SK-N-SH (cell line): Measurements from ENCODE around the gene ME1. TPM values are rescaled to one million over a fixed set of nuclear protein-coding genes. Genes with fewer than 3 reads are reported as not detected.

ENCODE experiments used
- CTCF ChIA-PET: fragments of 300-600, 350-600 bp; formaldehyde crosslinking; extraction: SDS; loops from one replicate; lab custom pipeline; 2021; lab: Yijun Ruan, JAX
- POLR2A ChIA-PET: fragments of 350-600 bp; sonication (Branson Sonifier 250); formaldehyde crosslinking; extraction: SDS; loops from one replicate; lab custom pipeline; 2020; ENCODE audit warnings: antibody characterized with exemption, inconsistent platforms; lab: Yijun Ruan, JAX
- DNase-seq: peaks from one replicate; pipeline ENCODE4 v3.0.0; 2012
- H2AFZ ChIP-seq: fragments of 200-600 bp; sonication (generic); 2 replicates; pipeline ENCODE4 v1.8.1; 2016; ENCODE audit warnings: antibody characterized with exemption, mild to moderate bottlenecking, low read depth
- H3F3A ChIP-seq: fragments of 200-600 bp; sonication (generic); replicated peaks from 2 replicates; pipeline ENCODE3; 2016; ENCODE audit warnings: antibody characterized with exemption, mild to moderate bottlenecking; ENCODE audit not compliant: insufficient read depth
- H3K27ac ChIP-seq, 2 experiments: fragments of 200-500 bp in 1 of 2; fragments of 200-600 bp in 1 of 2; sonication (Bioruptor generic) in 1 of 2; sonication (generic), shearing (Covaris generic) in 1 of 2; 2 replicates each; pipeline versions ENCODE4 v1.5.1 to v1.6.1; 2014 to 2016; ENCODE audit warnings: low read depth in 2 of 2, inconsistent platforms in 1 of 2, low read length in 1 of 2, mild to moderate bottlenecking in 1 of 2, mixed read lengths in 1 of 2
- H3K27me3 ChIP-seq: fragments of 200-600 bp; sonication (generic), shearing (Covaris generic); 2 replicates; pipeline ENCODE4 v1.6.1; 2016; ENCODE audit warnings: mixed run types; ENCODE audit not compliant: insufficient read depth
- H3K36me3 ChIP-seq, 2 experiments: fragments of 200-500 bp in 1 of 2; fragments of 200-600 bp in 1 of 2; sonication (Bioruptor generic) in 1 of 2; sonication (generic) in 1 of 2; replicated peaks in 1 of 2; 2 replicates each; pipeline versions ENCODE3 to v1.5.1; 2014 to 2016; ENCODE audit warnings: low read length in 1 of 2, mild to moderate bottlenecking in 1 of 2; ENCODE audit not compliant: insufficient read depth in 2 of 2, control insufficient read depth in 1 of 2
- H3K4me1 ChIP-seq, 2 experiments: fragments of 200-500 bp in 1 of 2; fragments of 200-600 bp in 1 of 2; sonication (Bioruptor generic) in 1 of 2; sonication (generic), shearing (Covaris generic) in 1 of 2; 2 replicates each; pipeline versions ENCODE4 v1.5.1 to v1.6.1; 2014 to 2016; ENCODE audit warnings: low read depth in 1 of 2, low read length in 1 of 2, mixed run types in 1 of 2; ENCODE audit not compliant: insufficient read depth in 2 of 2, control insufficient read depth in 1 of 2
- H3K4me2 ChIP-seq: fragments of 200-600 bp; sonication (generic), shearing (Covaris generic); 2 replicates; pipeline ENCODE4 v1.6.1; 2017; ENCODE audit warnings: mixed run types
- H3K4me3 ChIP-seq, 2 experiments: fragments of 200-500 bp in 1 of 2; fragments of 200-600 bp in 1 of 2; sonication (Bioruptor generic) in 1 of 2; sonication (generic), shearing (Covaris generic) in 1 of 2; 2 replicates each; pipeline versions ENCODE4 v1.5.1 to v1.8.1; 2014 to 2016; ENCODE audit warnings: low read depth in 2 of 2, inconsistent platforms in 1 of 2, low read length in 1 of 2, mild to moderate bottlenecking in 1 of 2, mixed read lengths in 1 of 2, moderate library complexity in 1 of 2
- H3K79me2 ChIP-seq: fragments of 200-600 bp; sonication (generic); 2 replicates; pipeline ENCODE4 v1.8.1; 2017; ENCODE audit warnings: mild to moderate bottlenecking; ENCODE audit not compliant: insufficient read depth
- H3K9ac ChIP-seq: fragments of 200-600 bp; sonication (generic); 2 replicates; pipeline ENCODE4 v1.6.1; 2017; ENCODE audit warnings: mixed run types
- H3K9me2 ChIP-seq: fragments of 200-600 bp; sonication (generic); 2 replicates; pipeline ENCODE4 v1.6.1; 2017; ENCODE audit warnings: mixed run types
- H3K9me3 ChIP-seq: fragments of 200-600 bp; sonication (generic); 2 replicates; pipeline ENCODE4 v1.6.1; 2017; ENCODE audit warnings: mixed run types, mild to moderate bottlenecking, moderate library complexity
- H4K20me1 ChIP-seq: fragments of 200-600 bp; sonication (generic); 2 replicates; pipeline ENCODE4 v1.6.1; 2017; ENCODE audit warnings: mild to moderate bottlenecking, mixed run types; ENCODE audit not compliant: insufficient read depth
- CHD2 ChIP-seq: fragments of 150-350 bp; IDR thresholded peaks from 2 replicates; pipeline ENCODE4 v1.6.1; 2018; ENCODE audit warnings: low read length; ENCODE audit not compliant: partially characterized antibody
- CTCF ChIP-seq: fragments of 200-600 bp; sonication (generic); IDR thresholded peaks from 2 replicates; pipeline ENCODE4 v1.6.1; 2017; ENCODE audit warnings: antibody characterized with exemption, mild to moderate bottlenecking, moderate library complexity
- FOSL2 ChIP-seq: IDR thresholded peaks from 2 replicates; pipeline ENCODE4 v1.4.0; 2012; ENCODE audit warnings: low read depth, mild to moderate bottlenecking, moderate library complexity, borderline replicate concordance
- FOXM1 ChIP-seq: IDR thresholded peaks from 2 replicates; pipeline ENCODE4 v1.4.0; 2012; ENCODE audit warnings: low read depth, mild to moderate bottlenecking
- GABPA ChIP-seq: IDR thresholded peaks from 2 replicates; pipeline ENCODE4 v1.4.0; 2012; ENCODE audit warnings: low read depth, mild to moderate bottlenecking
- IRF3 ChIP-seq: fragments of 150-350 bp; IDR thresholded peaks from 2 replicates; pipeline ENCODE4 v1.6.1; 2016; ENCODE audit warnings: mild to moderate bottlenecking, low read depth, low read length
- MXI1 ChIP-seq: IDR thresholded peaks from 2 replicates; pipeline ENCODE4 v1.6.1; 2012; ENCODE audit warnings: mild to moderate bottlenecking, low read depth, low read length, improper control_type of control experiment
- PBX3 ChIP-seq: IDR thresholded peaks from 2 replicates; pipeline ENCODE4; 2012
- POLR2AphosphoS5 ChIP-seq: IDR thresholded peaks from 2 replicates; pipeline ENCODE4 v1.6.1; 2012; ENCODE audit warnings: low read depth, low read length
- RAD21 ChIP-seq: IDR thresholded peaks from 2 replicates; pipeline ENCODE4 v1.6.1; 2012; ENCODE audit warnings: mild to moderate bottlenecking, low read length
- RXRA ChIP-seq: IDR thresholded peaks from 2 replicates; pipeline ENCODE4 v1.4.0; 2012; ENCODE audit warnings: low read depth, mild to moderate bottlenecking, borderline replicate concordance
- SMC3 ChIP-seq: IDR thresholded peaks from 2 replicates; pipeline ENCODE4 v1.6.1; 2012; ENCODE audit warnings: low read depth, low read length, improper control_type of control experiment
- TCF12 ChIP-seq: IDR thresholded peaks from 2 replicates; pipeline ENCODE4 v1.4.0; 2012
- USF2 ChIP-seq: fragments of 150-350 bp; IDR thresholded peaks from 2 replicates; pipeline ENCODE4 v1.6.1; 2017; ENCODE audit warnings: antibody characterized with exemption, low read length, low read depth, borderline replicate concordance
- WGBS: methylation state at CpG from one replicate; pipeline ENCODE4 v1.1.6; 2017; ENCODE audit warnings: low lambda C conversion rate; 5-methylcytosine and 5-hydroxymethylcytosine counted together
- polyA plus RNA-seq, 3 experiments: library from polyadenylated mRNA; depleted of rRNA; stranded (reverse); fragments of >200 nt; gene quantifications; 2 replicates each; pipeline ENCODE4 v1.2.3, GENCODE V29; 2012

ME1 gene
- polyA plus RNA-seq, 1 of the 3 experiments (the other 2 are of a cell fraction), result 4.9 TPM

- CTCF ChIA-PET, result interaction anchor here (1.4 kb wide), 1 partner anchor 26 kb away, joined by 3 read pairs; no protein-coding TSS in a partner anchor
- Histone ChIP-seq H3K27ac (no peak overlapping the region), H3K79me2 (no peaks in the 10 kb centered on the region), H3K9me3 (no peaks in the 10 kb centered on the region), H3K4me2 (no peak overlapping the region), H3K9me2 (no peaks in the 10 kb centered on the region), H4K20me1 (no peaks in the 10 kb centered on the region), H3K27me3 (no peaks in the 10 kb centered on the region), H3K36me3 (no peaks in the 10 kb centered on the region), H3F3A (no peaks in the 10 kb centered on the region), H3K4me1 (no peaks in the 10 kb centered on the region), H2AFZ (no peak overlapping the region), H3K4me3 (no peak overlapping the region), H3K9ac (no peak overlapping the region)
- POLR2A ChIA-PET, result no interaction called here
- no peak for DNase-seq
- WGBS, result 86% methylated on average over 3 of the region's 3 CpGs
- no peak for TF ChIP-seq GABPA
These were observed 71.2 kb downstream of the ME1 start for GRCh38 chr6:83359638-83360037.

GRCh38 chr6:83354747-83355146 is 76.1 kb downstream of the ME1 start:
- Histone ChIP-seq H3K27me3 (no peaks in the 10 kb centered on the region), H3K9me3 (no peaks in the 10 kb centered on the region), H3K9me2 (no peaks in the 10 kb centered on the region), H3K4me1 (no peaks in the 10 kb centered on the region; a peak in 1 of 4 replicates), H3K36me3 (no peaks in the 10 kb centered on the region), H4K20me1 (no peaks in the 10 kb centered on the region), H3K4me2 (no peak overlapping the region)
- DNase-seq, result no peak
- POLR2A ChIA-PET, result no interaction called here
- TF ChIP-seq IRF3 (no peak), SMC3 (no peak), TCF12 (no peak), RAD21 (no peak), USF2 (no peak)
- TF ChIP-seq, all 33 proteins: peak for 0
- Histone ChIP-seq H3K9ac (no peak overlapping the region), H3K27ac (no peak overlapping the region), H2AFZ (no peak overlapping the region), H3K4me3 (no peak overlapping the region), H3F3A (no peaks in the 10 kb centered on the region), H3K79me2 (no peaks in the 10 kb centered on the region)
- WGBS, result 85% methylated on average over 1 of the region's 1 CpG
- CTCF ChIA-PET, result no interaction called here

GRCh38 chr6:83352424-83353061 is 78.3 kb downstream of the ME1 start:
- WGBS, result 79% methylated on average over 3 of the region's 3 CpGs
- no peaks in the 10 kb centered on the region for H3K9me3 ChIP-seq
- no peak overlapping the region for H2AFZ ChIP-seq
- POLR2A ChIA-PET, result no interaction called here
- H3K27me3 ChIP-seq, result no peaks in the 10 kb centered on the region
- H4K20me1 ChIP-seq, result no peaks in the 10 kb centered on the region
- no peak overlapping the region for H3K27ac ChIP-seq
- no peaks in the 10 kb centered on the region for H3K79me2 ChIP-seq
- H3K4me2 ChIP-seq, result no peak overlapping the region
- no peak overlapping the region for H3K9ac ChIP-seq
- CTCF ChIA-PET, result interaction anchor here (1.0 kb wide), 1 partner anchor 12 kb away, joined by 5 read pairs; no protein-coding TSS in a partner anchor
- no peaks in the 10 kb centered on the region for H3F3A ChIP-seq
- DNase-seq, result no peak
- H3K4me1 ChIP-seq, result no peaks in the 10 kb centered on the region; a peak in 1 of 4 replicates
- H3K9me2 ChIP-seq, result no peaks in the 10 kb centered on the region
- no peak overlapping the region for H3K4me3 ChIP-seq
- no peaks in the 10 kb centered on the region for H3K36me3 ChIP-seq
- no peak for TF ChIP-seq FOXM1
- no peak for TF ChIP-seq MXI1
- TF ChIP-seq RXRA, result no peak
- no peak for TF ChIP-seq POLR2AphosphoS5
- TF ChIP-seq CTCF, result no peak
- no peak for TF ChIP-seq PBX3
- TF ChIP-seq USF2, result no peak
- TF ChIP-seq CHD2, result no peak
- no peak for TF ChIP-seq FOSL2
